Kasumi-1 (cell line): ENCODE results near the gene HOPX.
"Not testable (repeated sequence)": the region's sequence is repeated elsewhere in the genome, so short reads cannot be mapped to it uniquely, and the experiment has no call there.

Experiments
- DNase-seq, 2 experiments: peaks; one replicate each; lab custom pipeline; 2025; lab: John Stamatoyannopoulos, UW

Gene HOPX, protein sequence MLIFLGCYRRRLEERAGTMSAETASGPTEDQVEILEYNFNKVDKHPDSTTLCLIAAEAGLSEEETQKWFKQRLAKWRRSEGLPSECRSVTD

DNA sequence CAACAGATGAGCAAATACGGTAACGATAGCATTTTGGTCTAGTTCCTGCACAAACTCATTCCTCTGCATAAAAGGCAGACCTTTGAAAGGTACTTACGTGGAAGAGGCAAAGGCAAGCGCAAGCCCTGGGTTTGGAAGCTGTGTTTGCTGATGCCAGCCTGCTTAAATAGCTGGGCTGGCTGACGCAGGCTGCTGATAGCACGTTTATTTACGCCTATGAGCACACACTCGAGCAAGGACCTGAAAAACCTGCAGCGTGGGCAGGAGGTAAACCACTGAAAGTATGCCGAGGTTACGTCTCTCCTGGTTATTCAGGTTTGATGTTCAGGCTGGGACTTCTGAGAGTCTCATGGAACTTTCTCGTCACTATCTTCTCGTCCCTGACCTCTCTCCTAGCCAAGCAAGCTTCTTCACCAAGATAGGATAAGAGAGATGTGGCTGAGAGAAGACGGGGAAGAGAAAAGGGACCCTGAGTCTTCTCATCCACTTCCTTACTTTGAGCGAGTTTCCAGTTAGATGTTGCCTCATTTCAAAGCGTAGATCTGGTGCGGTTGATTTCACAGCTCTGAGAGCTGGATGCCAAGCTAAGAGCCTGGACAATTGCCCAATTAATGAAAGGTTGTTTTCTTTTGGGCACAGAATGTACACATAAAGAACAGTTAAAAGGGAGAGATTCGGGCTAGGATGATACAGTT is at the start of gene HOPX:
Gene HOPX (minus strand): TSS at position 139 of the 695 bp plus-strand sequence. CDS start 23,480 bp downstream, outside the sequence.
- DNase-seq, result no peak

DNA sequence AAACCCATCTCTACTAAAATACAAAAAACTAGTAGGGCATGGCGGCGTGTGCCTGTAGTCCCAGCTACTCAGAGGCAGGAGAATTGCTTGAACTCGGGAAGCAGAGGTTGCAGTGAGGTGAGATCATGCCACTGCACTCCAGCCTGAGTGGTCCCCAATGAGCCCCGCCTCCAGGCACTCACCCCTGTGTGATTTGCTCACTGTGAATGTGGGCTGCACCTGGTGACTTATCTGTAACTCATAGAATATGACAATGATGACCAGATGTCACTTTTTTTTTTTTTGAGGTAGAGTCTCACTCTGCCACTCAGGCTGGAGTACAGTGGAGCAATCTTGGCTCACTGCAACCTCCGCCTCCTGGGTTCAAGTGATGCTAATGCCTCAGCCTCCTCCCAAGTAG is 49.0 kb upstream of the HOPX start:
- DNase-seq, result no peak

DNA sequence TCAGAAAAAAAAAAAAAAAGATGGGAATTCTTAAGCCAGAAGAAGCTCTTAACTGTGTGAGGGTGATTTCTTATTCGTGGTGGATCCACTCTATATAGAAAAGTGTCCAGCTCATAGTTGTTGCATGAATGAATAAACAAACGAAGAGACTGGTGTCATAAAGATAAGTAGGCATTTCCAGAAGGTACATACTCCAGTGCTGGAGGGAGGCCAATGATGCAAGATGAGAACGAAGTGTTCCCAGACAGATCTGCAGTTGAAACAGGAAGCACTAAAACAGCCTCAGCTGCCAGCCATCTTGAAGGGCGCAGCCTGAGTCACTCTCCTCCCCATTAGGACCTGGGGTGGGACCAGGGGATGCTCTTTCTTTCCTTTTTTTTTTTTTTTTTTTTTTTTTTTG is 47.4 kb upstream of the HOPX start:
- DNase-seq, result peak; percentile 51 to 61

DNA sequence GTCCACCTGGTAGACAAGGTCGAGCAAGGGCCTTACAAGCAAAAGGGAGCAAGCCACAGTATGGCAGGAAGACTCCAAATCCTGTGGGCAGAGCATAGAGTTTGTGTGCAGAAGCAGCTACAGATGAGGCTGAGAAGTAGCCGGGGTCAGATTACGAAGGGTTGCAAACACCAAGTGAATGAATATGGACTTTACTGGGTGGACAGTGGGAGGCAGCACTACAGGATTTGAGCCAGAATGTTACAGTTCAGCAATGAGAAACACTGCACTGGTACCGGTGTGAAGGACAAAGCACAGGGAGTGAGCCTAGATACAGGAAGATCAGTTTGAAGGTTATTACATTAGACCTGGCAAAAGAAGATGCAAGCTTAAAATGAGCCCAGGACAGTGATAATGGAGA is 46.1 kb upstream of the HOPX start:
- DNase-seq, result no peak

DNA sequence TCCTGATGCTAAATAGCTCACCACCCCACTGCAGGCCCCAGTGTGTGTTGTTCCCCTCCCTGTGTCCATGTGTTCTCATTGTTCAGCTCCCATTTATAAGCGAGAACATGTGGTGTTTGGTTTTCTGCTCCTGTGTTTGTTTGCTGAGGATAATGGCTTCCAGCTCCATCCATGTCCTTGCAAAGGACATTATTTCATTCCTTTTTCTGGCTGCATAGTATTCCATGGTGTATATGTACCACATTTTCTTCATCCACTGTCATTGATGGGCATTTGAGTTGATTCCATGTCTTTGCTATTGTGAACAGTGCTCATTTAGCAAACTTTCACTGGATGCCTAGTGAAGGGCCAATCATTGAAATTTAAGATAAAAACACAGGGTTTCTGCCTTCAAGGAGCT is 45.5 kb upstream of the HOPX start:
- not testable (repeated sequence) for DNase-seq

DNA sequence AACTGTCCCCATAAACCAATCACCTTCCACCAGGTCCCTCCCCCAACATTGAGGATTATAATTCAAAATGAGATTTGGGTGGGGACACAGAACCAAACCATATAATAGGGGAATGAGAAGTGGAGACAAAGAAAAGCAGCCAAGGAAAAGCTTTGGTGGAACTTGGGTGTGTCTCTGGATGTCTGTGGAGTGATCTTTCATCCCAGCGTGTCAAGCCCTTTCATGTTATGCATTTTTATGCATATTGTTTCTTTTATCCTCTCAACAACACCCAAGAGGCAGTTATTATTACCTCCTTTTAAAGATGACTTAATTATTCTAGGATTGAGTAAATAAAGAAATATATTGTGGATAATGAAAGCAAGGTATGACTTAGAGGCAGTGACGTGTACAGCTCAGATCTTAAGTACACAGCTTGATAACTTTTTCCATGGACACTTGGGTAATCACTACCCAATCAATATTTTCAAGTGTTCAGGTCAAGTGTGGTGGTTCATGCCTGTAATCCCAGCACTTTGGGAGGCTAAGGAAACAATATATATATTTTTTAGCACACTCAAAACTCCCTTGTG is 42.6 kb upstream of the HOPX start:
- DNase-seq, result no peak

DNA sequence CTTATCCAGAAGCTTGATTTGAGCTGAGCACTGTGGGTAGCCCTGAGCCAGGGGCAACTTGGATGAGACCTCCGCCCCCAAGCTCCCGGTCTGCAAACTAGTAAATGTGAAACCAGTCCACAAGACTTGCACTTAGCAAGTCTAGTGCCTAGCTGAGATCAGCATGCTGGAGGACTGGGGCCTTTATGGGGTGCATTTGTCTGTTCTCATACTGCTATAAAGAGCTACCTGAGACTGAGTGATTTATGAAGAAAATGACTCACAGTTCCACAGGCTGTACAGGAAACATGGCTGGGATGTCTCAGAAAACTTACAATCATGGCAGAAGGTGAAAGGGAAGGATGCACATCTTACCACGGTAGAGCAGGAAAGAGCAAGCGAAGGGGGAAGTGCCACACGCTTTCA is 42.1 kb upstream of the HOPX start:
- peak; percentile 35 to 45 for DNase-seq

DNA sequence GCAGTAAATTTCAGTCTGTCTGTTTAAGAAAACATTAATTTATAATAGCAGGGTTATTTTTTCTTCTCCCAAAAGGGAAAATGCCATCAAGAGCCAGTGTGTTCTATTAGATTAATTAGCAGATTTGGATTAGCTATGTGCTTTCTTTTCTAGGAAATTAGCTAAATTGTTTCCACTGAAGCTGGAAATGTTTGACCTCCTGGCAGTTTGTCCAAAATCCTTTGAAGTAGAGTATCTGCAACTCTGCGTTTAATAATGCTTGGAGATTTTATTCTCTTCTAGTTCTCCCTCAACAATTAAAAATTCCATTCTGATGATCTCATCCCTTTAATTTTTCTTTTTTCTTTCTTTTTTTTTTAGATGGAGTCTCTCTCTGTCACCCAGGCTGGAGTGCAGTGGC is 27.1 kb upstream of the HOPX start:
- no peak for DNase-seq

DNA sequence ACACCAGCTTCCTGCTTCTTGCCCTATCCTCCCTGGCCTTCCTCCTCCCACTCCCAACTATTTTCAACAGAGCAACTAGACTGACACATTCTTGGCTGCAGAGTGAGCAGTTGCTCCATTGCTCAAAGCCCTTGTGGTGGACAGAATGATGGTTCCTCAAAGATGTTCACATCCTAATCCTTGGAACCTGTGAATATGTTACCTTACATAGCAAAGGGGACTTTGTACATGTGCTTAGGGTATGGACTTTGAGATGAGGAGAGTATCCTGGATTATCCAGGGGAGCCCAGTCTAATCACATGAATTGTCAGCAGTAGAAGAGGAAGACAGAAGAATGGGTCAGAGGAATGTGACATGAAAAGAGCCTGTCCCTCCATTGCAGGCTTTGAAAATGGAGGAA is 24.9 kb upstream of the HOPX start:
- no peak for DNase-seq

DNA sequence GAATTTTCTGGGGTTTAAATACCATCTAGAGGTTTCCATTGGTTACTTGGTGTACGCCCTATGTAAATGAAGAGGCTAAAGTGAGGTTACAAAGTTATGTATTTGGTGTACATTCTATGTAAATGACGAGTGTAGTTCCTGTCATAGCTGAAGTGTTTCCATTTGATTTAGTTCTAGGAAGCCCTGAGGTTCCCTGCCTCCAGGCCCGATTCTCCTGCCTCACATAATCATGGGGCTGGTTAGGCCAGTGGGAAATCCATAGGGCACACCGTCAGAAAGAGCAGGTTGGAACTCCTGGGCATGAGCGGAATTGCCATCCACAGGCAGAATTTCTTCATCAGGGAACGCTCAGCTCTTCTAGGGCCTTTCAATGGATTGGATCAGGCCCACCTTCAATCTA is 24.2 kb upstream of the HOPX start:
- DNase-seq, result no peak

DNA sequence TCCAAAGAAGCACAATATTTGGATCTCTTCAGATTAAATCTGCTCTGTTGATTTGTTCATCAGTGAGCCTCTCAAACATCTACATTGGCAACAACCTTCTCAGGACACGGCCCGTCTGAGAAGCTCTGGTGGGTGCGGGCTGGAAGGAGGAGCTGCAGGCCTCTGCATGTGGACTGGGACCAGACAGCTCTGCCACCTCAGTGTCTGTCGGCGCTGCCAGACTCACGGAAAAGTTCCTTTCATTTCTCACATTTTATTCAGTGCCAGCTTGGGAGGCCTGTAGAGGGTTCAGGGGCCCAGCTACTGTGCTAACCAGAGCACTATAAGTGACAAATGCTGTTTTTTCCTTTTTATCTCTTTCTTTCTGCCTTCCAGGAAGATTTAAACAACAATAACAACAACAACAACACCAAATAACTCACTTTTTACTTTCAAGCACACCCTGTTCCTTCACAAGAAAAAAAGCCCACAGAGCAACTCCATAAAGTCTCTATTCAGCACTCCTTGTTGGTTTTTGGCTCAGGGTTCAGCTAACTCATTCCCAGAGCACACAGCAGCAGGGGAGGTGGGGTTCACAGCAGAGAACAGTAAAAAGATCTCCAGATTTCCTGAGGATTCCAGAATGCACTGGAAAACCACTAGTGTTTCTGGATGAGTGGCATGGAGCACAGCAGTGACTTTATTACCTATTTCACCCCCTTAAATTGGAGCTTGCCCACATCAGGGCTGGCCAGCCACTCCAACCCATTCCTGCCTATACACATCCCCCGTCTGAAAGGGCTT is 23.2 kb upstream of the HOPX start:
- no peak for DNase-seq

DNA sequence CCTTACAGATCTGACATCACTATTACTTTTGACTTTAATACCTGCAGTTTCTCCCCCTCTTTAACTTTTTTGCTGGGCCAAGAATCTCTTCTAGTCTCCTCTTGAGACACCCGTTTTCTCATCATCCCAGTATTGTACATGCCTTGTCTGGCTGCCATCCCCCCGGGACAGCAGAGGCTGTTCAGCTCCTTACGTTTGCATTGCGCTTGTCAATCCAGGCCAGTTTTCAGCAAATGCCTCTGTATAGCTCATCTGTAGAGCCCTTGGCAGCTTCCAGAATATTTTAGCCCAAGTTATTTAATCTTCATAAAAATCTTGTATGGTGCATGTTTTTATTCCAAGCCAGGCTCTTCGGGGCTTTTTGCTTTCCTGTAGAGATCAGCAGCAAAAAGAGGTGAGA is 22.3 kb upstream of the HOPX start:
- DNase-seq, result no peak

DNA sequence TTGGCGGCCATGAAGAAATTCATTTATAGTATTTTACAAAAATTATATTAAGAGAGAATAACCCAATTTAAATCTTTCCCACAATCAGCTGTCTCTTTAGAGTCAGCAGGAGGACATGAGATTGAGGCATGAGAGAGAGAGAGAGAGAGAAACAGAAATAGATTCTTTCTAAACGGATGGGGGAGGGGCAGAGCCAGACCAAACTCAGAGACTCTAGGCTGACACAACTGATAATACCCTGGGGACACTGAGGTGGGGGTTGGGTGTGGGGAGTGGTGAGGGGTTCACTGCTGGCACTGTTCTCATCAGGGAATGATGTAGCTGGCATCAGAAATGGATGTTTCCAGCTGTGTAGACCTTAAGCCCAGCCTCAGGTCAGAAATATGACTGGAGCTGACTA is 20.5 kb upstream of the HOPX start:
- DNase-seq, result no peak

DNA sequence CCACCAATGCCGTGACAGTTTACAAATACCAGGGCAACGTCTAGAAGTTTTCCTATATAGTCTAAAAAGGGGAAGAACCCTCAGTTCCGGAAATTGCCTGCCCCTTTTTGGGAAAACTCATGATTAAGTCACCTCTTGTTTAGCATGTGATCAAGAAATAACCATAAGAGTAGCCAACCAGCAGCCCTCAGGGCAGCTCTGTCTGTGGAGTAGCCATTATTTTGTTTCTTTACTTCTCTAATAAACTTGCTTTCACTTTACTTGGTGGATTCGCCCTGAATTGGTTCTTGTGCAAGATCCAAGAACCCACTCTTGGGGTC is 20.0 kb upstream of the HOPX start:
- no peak for DNase-seq

DNA sequence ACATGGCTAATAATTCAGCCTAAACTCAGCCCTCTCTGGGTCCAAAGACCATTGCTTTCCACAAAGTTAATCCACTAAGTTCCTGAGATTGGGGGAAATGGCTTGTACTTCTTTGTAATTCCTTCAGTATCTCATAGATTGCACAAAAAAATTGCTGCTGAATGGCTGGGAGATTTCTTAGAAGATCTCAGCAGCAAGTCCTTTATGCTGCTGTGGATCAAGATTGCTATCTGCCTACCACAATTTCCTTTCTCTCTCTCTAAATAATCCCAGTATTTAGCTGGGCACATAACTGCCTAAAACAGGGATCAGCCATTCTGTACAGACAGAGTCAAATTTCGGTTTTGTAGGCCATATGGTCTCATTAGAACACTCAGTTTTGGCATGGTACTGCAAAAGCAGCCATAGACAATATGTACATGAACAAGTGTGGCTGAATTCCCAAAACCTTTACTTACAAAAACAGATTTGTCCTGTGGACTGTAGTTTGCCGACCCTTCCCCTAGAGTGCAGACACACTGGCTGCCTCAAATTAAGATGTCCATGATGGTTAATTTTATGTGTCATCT is 18.5 kb upstream of the HOPX start:
- DNase-seq, result no peak

DNA sequence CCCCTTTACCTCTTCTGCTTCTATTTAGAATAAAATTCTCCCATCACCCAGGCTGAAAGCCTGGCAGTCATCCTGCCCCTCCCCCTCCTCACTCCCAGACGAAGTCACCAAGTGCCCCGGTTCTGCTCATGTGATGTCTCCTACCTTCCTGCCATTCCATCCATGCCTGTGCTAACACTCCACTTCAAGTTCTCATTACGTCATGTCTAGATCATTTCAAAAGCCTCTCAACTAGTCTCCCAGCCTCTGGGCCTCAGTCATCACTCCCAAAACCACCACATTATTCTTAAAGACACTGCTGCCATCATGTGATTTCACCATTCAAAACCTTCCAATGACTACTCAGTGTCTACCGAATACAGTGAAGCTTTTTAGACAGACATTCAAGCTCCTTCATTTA is 17.2 kb upstream of the HOPX start:
- DNase-seq, result no peak

DNA sequence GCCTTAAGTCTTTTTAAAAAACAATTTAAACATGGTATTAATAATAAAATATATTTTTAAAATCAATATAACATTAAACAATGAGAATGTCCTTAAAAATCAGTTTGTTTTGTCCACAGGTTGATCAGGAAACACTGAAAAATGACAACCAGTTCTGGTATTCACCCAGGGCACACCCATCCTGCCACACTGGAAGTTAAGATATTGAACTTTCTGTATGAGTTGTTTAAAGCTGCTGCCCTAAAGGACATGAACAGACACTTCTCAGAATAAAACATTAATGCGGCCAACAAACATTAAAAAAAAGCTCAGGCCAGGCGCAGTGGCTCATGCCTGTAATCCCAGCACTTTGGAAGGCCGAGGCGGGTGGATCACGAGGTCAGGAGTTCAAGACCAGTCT is 15.0 kb upstream of the HOPX start:
- DNase-seq, result no peak

DNA sequence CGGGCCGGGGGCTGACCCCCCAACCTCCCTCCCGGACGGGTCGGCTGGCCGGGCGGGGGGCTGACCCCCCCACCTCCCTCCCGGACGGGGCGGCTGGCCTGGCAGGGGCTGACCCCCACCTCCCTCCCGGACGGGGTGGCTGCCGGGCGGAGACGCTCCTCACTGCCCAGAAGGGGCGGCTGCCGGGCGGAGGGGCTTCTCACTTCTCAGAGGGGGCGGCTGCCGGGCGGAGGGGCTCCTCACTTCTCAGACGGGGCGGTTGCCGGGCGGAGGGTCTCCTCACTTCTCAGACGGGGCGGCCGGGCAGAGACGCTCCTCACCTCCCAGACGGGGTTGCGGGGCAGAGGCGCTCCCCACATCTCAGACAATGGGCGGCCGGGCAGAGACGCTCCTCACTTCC is 12.4 kb upstream of the HOPX start:
- not testable (repeated sequence) for DNase-seq

DNA sequence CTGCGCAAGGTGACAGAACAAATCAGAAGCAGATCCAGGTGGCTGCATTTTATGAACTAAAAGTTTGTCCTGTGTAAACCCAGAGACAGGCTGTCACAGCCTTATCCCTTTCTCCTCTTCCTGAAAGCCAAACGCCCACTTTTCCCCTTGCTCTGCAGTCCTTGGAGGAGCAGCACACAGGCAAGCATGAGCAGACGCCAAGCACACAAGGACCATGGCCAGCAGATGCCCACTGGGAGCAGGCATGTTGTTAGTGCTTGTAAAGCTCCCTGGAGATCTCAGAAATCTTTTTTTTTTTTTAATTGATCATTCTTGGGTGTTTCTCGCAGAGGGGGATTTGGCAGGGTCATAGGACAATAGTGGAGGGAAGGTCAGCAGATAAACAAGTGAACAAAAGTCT is 11.5 kb upstream of the HOPX start:
- no peak for DNase-seq

DNA sequence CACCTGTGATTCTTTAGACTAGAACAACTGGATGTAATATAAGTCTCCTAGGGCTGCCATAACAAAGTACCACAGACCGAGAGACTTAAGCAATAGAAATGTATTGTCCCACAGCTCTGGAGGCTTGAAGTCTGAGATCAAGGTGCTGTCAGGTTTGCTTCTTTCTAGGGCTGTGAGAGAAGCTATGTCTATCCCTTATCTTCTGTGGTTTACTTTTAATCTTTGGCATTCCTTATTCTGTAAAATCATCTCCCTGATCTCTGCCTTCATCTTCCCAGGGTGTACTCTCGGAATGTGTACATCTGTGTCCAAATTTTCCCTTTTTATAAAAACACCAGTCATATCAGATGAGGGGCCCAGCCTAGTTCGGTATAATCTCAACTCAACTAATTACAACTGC is 10.3 kb upstream of the HOPX start:
- no peak for DNase-seq

DNA sequence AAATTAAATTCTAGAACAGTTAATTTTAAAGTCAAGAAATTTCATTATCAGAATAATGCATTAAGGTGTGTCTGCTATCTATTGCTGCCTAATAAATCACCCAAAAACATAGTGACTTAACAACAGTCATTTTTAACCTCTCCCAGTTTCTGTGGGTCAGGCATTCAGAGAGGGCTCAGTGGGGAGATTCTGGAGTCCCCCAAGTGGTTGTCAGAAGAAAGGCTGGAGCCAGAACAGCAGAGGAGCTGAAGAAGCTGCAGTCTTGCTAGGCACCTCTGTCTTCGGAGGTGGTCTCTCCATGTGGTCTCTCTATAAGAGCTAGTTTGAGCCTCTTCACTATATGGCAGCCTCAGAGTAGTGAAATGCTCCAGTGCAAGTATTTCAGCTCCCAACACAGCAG is 9.3 kb upstream of the HOPX start:
- peak; percentile 49 for DNase-seq

DNA sequence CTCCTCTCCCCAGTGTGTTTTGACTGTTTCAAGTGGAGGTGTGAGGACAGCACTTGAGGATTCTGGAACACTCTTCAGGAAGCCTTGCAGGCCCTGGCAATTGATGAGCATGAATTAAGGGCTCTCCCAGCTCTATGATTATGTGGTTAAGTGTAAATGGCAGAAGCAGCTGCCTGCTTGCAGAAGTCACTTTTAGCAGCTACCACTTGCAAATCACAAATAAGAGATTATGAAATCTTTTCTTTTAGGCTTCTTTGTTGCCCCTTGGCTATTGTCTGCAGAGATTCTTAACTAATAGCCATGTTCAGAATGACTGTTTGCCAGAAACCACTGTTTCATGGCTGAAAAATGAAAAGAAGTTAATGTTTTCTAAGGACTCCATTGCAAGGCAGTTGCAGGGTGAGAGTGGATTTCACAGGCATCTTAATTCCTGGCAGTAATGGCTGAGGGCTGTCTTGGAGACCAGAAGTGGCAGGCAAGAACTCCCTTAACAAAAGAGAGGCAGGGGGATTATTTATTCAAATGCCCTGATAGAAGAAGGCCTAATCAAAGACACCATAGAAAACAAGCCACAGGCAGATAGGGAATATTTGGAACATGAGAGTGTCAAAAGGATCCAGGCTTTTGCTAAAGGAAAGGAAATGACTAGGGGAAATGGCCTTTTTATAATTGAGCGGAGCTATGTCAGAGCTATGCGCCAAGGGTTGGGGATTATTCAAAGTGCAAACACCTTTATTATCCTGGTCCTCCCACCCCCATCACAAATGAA is 8.3 kb upstream of the HOPX start:
- no peak for DNase-seq
